ENCODE results near the gene CORO6.
A peak's percentile ranks its signal among the peaks of the same experiment; 100 is the strongest.

DNA sequence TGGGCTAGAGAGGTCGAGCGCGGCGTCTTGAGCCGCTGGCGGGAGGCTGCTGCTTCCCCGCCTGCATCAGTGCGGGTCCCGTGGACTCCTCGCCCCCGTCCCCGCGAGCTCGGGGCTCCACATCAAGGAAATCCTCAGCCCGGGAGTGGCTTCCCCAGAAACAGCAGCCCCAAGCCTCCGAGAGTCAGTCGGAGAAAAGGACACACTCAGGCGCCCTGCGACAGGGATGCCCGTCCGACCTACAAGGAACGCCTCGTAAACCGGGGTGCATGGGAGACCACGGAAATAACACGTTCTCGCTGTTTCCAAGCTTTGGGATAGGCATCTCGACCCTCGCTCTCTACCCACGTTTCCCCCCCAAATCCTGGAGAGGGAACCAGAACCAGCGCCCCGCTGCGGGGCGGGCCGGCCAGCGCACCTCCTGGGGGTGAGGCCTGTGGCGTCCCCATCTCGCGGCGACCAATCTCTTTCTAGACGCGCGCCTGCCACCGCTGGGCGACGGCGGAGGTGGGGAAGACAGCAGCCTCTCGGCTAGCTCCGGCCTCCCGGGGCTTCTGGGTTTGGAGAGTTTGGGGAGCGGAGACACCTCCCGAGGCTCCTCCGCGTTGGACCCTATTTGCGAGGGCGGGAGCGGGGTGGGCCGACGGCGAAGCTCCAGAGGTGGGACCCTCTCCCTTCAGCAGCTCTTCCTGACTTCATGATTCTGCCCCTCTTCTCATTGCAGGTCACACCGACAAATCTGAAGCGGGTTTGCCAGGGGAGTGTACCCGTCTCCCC lies 55.0 kb downstream of the CORO6 start:
- TF ChIP-seq, protein P1, sequence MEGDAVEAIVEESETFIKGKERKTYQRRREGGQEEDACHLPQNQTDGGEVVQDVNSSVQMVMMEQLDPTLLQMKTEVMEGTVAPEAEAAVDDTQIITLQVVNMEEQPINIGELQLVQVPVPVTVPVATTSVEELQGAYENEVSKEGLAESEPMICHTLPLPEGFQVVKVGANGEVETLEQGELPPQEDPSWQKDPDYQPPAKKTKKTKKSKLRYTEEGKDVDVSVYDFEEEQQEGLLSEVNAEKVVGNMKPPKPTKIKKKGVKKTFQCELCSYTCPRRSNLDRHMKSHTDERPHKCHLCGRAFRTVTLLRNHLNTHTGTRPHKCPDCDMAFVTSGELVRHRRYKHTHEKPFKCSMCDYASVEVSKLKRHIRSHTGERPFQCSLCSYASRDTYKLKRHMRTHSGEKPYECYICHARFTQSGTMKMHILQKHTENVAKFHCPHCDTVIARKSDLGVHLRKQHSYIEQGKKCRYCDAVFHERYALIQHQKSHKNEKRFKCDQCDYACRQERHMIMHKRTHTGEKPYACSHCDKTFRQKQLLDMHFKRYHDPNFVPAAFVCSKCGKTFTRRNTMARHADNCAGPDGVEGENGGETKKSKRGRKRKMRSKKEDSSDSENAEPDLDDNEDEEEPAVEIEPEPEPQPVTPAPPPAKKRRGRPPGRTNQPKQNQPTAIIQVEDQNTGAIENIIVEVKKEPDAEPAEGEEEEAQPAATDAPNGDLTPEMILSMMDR (IDR thresholded peaks at IDR 0.05), result peak in 1 of 3 donors; percentile 32
- TF ChIP-seq POLR2AphosphoS5 (IDR thresholded peaks at IDR 0.05), result no peak

Data from breast epithelium (tissue), 3 donors.